HCEC 1CT (cell line): ENCODE results near the gene RBFOX1.

ENCODE experiments used
- DNase-seq: peaks from one replicate; pipeline ENCODE4 v3.0.0-alpha.2; 2017

Gene RBFOX1

GRCh38 chr16:7376227-7376626 lies 43.6 kb downstream of the RBFOX1 start:
- no peak for DNase-seq

- no peak for DNase-seq
These were observed 44.6 kb downstream of the RBFOX1 start for GRCh38 chr16:7377231-7377630.

- no peak for DNase-seq
These were observed 45.5 kb downstream of the RBFOX1 start for GRCh38 chr16:7378024-7378695.

- DNase-seq: no peak
These were observed 47.8 kb downstream of the RBFOX1 start for GRCh38 chr16:7380441-7380840.

GRCh38 chr16:7380911-7381310 lies 48.3 kb downstream of the RBFOX1 start:
- DNase-seq: no peak

GRCh38 chr16:7381671-7382070 lies 49.0 kb downstream of the RBFOX1 start:
- DNase-seq: no peak

GRCh38 chr16:7382521-7382920 lies 49.9 kb downstream of the RBFOX1 start:
- DNase-seq: no peak

GRCh38 chr16:7390974-7391373 lies 58.3 kb downstream of the RBFOX1 start:
- no peak for DNase-seq

- no peak for DNase-seq
These were observed 59.0 kb downstream of the RBFOX1 start for GRCh38 chr16:7391694-7392093.

- DNase-seq: no peak
These were observed 59.6 kb downstream of the RBFOX1 start for GRCh38 chr16:7392206-7392605.

GRCh38 chr16:7393680-7394079 lies 61.0 kb downstream of the RBFOX1 start:
- DNase-seq: no peak

- no peak for DNase-seq
These were observed 62.2 kb downstream of the RBFOX1 start for GRCh38 chr16:7394720-7395336.

- no peak for DNase-seq
These were observed 65.3 kb downstream of the RBFOX1 start for GRCh38 chr16:7397901-7398300.

- DNase-seq: no peak
These were observed 65.9 kb downstream of the RBFOX1 start for GRCh38 chr16:7398536-7398935.

GRCh38 chr16:7399296-7399695 lies 66.7 kb downstream of the RBFOX1 start:
- DNase-seq: no peak

- DNase-seq: no peak
These were observed 67.7 kb downstream of the RBFOX1 start for GRCh38 chr16:7400117-7400890.

GRCh38 chr16:7404217-7404616 lies 71.6 kb downstream of the RBFOX1 start:
- no peak for DNase-seq

GRCh38 chr16:7405166-7405565 lies 72.5 kb downstream of the RBFOX1 start:
- DNase-seq: no peak

GRCh38 chr16:7408700-7409365 lies 76.2 kb downstream of the RBFOX1 start:
- no peak for DNase-seq

GRCh38 chr16:7419441-7419840 lies 86.8 kb downstream of the RBFOX1 start:
- DNase-seq: no peak

- DNase-seq: no peak
These were observed 87.4 kb downstream of the RBFOX1 start for GRCh38 chr16:7420079-7420478.

GRCh38 chr16:7420843-7421242 lies 88.2 kb downstream of the RBFOX1 start:
- no peak for DNase-seq

- no peak for DNase-seq
These were observed 88.9 kb downstream of the RBFOX1 start for GRCh38 chr16:7421578-7421977.
